HG03159 (cell line): Measurements from ENCODE around the gene FCMR.
A peak's percentile ranks its signal among the peaks of the same experiment; 100 is the strongest.

Source experiments
- ATAC-seq: cut with Tn5 transposase; IDR thresholded peaks from one replicate; pipeline ENCODE4 v1.9.1; 2021; ENCODE audit warnings: mild to moderate bottlenecking, moderate library complexity; ENCODE audit not compliant: unreplicated experiment

Gene FCMR

GRCh38 chr1:206921772-206922265, at the start of gene FCMR:
TSS of gene FCMR (minus strand) at chr1:206921941. CDS start at chr1:206921854, 87 bp downstream.
- ATAC-seq, result no peak

- peak; percentile 65 for ATAC-seq
Observed at GRCh38 chr1:206971029-206971655, 49.4 kb upstream of the FCMR start.

- no peak for ATAC-seq
Observed at GRCh38 chr1:206970446-206970845, 48.7 kb upstream of the FCMR start, which contains the start of gene FCAMR. TSS of gene FCAMR (minus strand) at chr1:206970460. CDS start at chr1:206970125, 335 bp downstream.

GRCh38 chr1:206969090-206969489, 47.3 kb upstream of the FCMR start:
- no peak for ATAC-seq

GRCh38 chr1:206967096-206967849, 45.5 kb upstream of the FCMR start:
- ATAC-seq, result peak; percentile 46

- no peak for ATAC-seq
Observed at GRCh38 chr1:206965781-206966180, 44.0 kb upstream of the FCMR start.

GRCh38 chr1:206963740-206964139, 42.0 kb upstream of the FCMR start:
- ATAC-seq, result no peak

- no peak for ATAC-seq
Observed at GRCh38 chr1:206963119-206963712, 41.5 kb upstream of the FCMR start.

GRCh38 chr1:206962272-206962671, 40.5 kb upstream of the FCMR start:
- no peak for ATAC-seq

- no peak for ATAC-seq
Observed at GRCh38 chr1:206961668-206962067, 39.9 kb upstream of the FCMR start.

- no peak for ATAC-seq
Observed at GRCh38 chr1:206960676-206961386, 39.1 kb upstream of the FCMR start.

- ATAC-seq, result no peak
Observed at GRCh38 chr1:206958144-206958543, 36.4 kb upstream of the FCMR start.

- no peak for ATAC-seq
Observed at GRCh38 chr1:206957639-206958038, 35.9 kb upstream of the FCMR start.

GRCh38 chr1:206955476-206956451, 34.0 kb upstream of the FCMR start:
- no peak for ATAC-seq

- no peak for ATAC-seq
Observed at GRCh38 chr1:206954459-206955342, 33.0 kb upstream of the FCMR start.

GRCh38 chr1:206953626-206954025, 31.9 kb upstream of the FCMR start:
- ATAC-seq, result no peak

- no peak for ATAC-seq
Observed at GRCh38 chr1:206953126-206953525, 31.4 kb upstream of the FCMR start.

GRCh38 chr1:206952171-206952570, 30.4 kb upstream of the FCMR start:
- ATAC-seq, result no peak
